ENCODE data around the gene EIF4G3. TPM values are rescaled to one million over a fixed set of nuclear protein-coding genes. Genes with fewer than 3 reads are reported as not detected.

Gene EIF4G3
- total RNA-seq, 1 donor from 2014 or later = 81.3 TPM

GRCh38 chr1:20875198-20875973, 301.3 kb downstream of the EIF4G3 start:
- Mint-ChIP-seq H3K36me3 (ENCODE audit: low read depth) (peaks cover 46% of the 10 kb centered on the region), H3K9me3 (no peaks in the 10 kb centered on the region), H3K4me1 (peaks cover 17% of the 10 kb centered on the region), H3K27me3 (no peaks in the 10 kb centered on the region), H3K4me3 (no peak overlapping the region), H3K27ac (no peak overlapping the region)
- ChIA-PET CTCF (no interaction called here), POLR2A (no interaction called here)
- TF ChIP-seq, protein P1, sequence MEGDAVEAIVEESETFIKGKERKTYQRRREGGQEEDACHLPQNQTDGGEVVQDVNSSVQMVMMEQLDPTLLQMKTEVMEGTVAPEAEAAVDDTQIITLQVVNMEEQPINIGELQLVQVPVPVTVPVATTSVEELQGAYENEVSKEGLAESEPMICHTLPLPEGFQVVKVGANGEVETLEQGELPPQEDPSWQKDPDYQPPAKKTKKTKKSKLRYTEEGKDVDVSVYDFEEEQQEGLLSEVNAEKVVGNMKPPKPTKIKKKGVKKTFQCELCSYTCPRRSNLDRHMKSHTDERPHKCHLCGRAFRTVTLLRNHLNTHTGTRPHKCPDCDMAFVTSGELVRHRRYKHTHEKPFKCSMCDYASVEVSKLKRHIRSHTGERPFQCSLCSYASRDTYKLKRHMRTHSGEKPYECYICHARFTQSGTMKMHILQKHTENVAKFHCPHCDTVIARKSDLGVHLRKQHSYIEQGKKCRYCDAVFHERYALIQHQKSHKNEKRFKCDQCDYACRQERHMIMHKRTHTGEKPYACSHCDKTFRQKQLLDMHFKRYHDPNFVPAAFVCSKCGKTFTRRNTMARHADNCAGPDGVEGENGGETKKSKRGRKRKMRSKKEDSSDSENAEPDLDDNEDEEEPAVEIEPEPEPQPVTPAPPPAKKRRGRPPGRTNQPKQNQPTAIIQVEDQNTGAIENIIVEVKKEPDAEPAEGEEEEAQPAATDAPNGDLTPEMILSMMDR (IDR thresholded peaks at IDR 0.05) = no peak
- ATAC-seq (ENCODE audit: low read depth) (no peak), DNase-seq (no peak)
- intact Hi-C loops (cut with micrococcal nuclease) = no loop called here

- TF ChIP-seq, protein P1 (IDR thresholded peaks at IDR 0.05) = no peak
- POLR2A ChIA-PET = no interaction called here
- CTCF ChIA-PET = no interaction called here
- H3K27me3 Mint-ChIP-seq = no peaks in the 10 kb centered on the region
- intact Hi-C loops (cut with micrococcal nuclease) = no loop called here
- no peak overlapping the region for H3K4me3 Mint-ChIP-seq
- DNase-seq (no peak), ATAC-seq (ENCODE audit: low read depth) (no peak)
- H3K36me3 Mint-ChIP-seq (ENCODE audit: low read depth) = peaks cover 37% of the 10 kb centered on the region
- no peak overlapping the region for H3K27ac Mint-ChIP-seq
- peaks cover 17% of the 10 kb centered on the region for H3K4me1 Mint-ChIP-seq
- H3K9me3 Mint-ChIP-seq = no peaks in the 10 kb centered on the region
Observed at GRCh38 chr1:20873311-20873710, 303.4 kb downstream of the EIF4G3 start.

DNA sequence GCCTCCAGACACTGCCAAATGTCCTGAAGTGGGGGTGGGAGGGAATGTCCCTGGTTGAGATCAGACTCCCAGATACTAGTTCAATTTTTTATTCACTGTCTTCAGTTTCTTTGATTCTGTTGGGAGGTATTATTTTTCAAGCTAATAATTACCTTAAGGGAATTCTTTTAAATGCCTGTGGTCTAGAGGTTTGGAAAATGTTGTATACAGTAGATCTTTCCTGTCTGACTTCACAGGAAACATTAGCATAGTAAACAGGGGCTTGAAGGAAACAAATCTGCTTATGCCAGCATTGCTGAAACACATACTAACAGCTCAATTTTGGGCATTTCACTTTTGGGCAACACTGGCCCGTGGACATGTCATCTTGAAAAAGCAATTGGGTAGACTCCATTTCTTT, 305.3 kb downstream of the EIF4G3 start:
- CTCF ChIA-PET = no interaction called here
- no peak overlapping the region for H3K27ac Mint-ChIP-seq
- H3K27me3 Mint-ChIP-seq = no peaks in the 10 kb centered on the region
- no peak for ATAC-seq (ENCODE audit: low read depth)
- POLR2A ChIA-PET = no interaction called here
- H3K4me3 Mint-ChIP-seq = no peak overlapping the region
- peaks cover 29% of the 10 kb centered on the region for H3K36me3 Mint-ChIP-seq (ENCODE audit: low read depth)
- H3K9me3 Mint-ChIP-seq = no peaks in the 10 kb centered on the region
- TF ChIP-seq, protein P1 (IDR thresholded peaks at IDR 0.05) = no peak
- no peak for DNase-seq
- H3K4me1 Mint-ChIP-seq = peaks cover 17% of the 10 kb centered on the region
- intact Hi-C loops (cut with micrococcal nuclease) = no loop called here

- H3K4me1 Mint-ChIP-seq = peaks cover 17% of the 10 kb centered on the region
- ChIA-PET POLR2A (no interaction called here), CTCF (no interaction called here)
- no peaks in the 10 kb centered on the region for H3K9me3 Mint-ChIP-seq
- TF ChIP-seq, protein P1 (IDR thresholded peaks at IDR 0.05) = no peak
- no peak overlapping the region for H3K27ac Mint-ChIP-seq
- ATAC-seq (ENCODE audit: low read depth) (no peak), DNase-seq (no peak)
- H3K4me3 Mint-ChIP-seq = no peak overlapping the region
- no peaks in the 10 kb centered on the region for H3K27me3 Mint-ChIP-seq
- H3K36me3 Mint-ChIP-seq (ENCODE audit: low read depth) = peaks cover 33% of the 10 kb centered on the region
- intact Hi-C loops (cut with micrococcal nuclease) = no loop called here
Observed at GRCh38 chr1:20870718-20871117, 306.0 kb downstream of the EIF4G3 start.

GRCh38 chr1:20868263-20868662, 308.4 kb downstream of the EIF4G3 start:
- TF ChIP-seq, protein P1 (IDR thresholded peaks at IDR 0.05) = no peak
- ChIA-PET POLR2A (no interaction called here), CTCF (no interaction called here)
- Mint-ChIP-seq H3K4me1 (no peaks in the 10 kb centered on the region), H3K4me3 (no peak overlapping the region), H3K9me3 (no peaks in the 10 kb centered on the region), H3K27ac (no peak overlapping the region), H3K36me3 (ENCODE audit: low read depth) (peaks cover 35% of the 10 kb centered on the region), H3K27me3 (no peaks in the 10 kb centered on the region)
- ATAC-seq (ENCODE audit: low read depth) (no peak), DNase-seq (no peak)
- intact Hi-C loops (cut with micrococcal nuclease) = no loop called here
